Measurements from ENCODE around the gene FRY.
A peak's percentile ranks its signal among the peaks of the same experiment; 100 is the strongest.

FRY gene

DNA sequence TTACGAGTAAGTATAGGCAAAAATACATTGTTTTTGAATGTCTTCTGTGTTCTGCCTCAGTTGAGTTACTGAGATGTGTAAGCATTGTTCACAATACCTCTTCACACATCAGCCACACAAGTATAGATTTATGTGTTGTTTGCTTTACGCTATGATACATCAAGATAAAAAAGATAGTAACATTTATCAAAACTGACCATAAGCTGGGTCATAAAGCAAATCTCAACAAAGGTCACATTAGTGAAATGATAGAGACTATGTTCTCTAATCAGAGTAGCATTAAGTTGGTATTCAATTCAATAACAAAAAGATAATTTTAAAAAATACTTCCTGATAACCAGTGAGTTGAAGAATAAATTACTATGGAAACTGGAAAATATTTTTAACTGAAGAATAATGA, 156.1 kb downstream of the FRY start:
- DNase-seq, result no peak

- no peak for DNase-seq
Observed at GRCh38 chr13:32191452-32191998, 160.0 kb downstream of the FRY start.

DNA sequence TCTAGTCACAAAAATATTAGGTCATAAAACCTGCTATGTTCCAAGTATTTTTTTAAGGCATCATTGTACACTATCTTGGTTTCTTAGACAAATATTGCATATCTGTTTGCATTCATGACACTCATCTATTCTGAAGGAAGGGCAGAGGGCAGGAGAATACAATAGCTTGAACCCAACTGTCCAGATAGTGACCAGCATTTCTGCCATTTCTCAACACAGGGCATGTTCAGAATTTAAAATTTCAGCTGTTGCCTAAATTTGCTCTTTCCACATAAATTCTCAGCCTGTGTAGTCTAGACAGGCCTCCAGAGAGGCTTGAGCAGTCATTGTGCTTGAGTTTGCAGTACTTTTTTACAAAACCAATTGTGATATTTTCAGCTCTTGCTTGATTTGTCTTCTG, 164.1 kb downstream of the FRY start:
- no peak for DNase-seq

GRCh38 chr13:32199168-32199567, 167.6 kb downstream of the FRY start:
- DNase-seq, result no peak

DNA sequence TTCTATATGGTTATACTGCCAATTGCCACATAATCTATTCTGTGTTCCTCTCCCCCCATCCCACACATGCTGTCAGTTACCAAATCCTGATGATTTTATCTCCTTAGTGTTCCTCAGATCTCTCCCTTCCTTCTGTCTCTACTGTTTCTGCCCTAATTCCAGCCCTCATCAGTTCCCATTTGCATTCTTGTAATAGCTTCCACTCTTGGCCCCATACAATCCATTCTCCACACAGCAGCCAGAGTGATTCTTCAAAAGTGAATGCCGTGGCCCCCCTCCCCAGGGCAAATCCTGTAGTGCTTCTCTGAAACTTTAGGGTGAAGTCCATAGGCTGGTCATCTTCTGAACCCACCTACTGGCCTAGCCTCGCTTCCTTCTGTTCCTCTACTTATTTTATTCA, 169.2 kb downstream of the FRY start:
- no peak for DNase-seq

- DNase-seq, result no peak
Observed at GRCh38 chr13:32201809-32202208, 170.2 kb downstream of the FRY start.

DNA sequence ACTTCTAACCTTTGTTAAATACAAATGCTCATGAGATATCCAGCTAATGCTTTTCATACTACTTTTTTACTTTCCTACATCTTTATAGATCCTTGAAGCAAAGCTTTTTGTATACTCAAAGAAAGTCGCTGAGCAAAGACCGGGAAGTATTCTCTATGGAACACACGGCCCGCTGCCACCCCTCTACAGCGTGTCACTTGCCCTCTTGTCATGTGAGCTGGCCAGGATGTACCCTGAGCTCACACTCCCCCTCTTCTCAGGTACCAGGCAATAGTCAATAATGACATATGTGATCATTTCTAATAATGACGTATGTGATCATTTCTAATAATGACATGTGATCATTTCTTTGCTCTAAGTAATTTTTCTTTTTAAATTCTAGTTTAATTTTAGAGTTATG, 170.7 kb downstream of the FRY start:
- DNase-seq, result no peak

DNA sequence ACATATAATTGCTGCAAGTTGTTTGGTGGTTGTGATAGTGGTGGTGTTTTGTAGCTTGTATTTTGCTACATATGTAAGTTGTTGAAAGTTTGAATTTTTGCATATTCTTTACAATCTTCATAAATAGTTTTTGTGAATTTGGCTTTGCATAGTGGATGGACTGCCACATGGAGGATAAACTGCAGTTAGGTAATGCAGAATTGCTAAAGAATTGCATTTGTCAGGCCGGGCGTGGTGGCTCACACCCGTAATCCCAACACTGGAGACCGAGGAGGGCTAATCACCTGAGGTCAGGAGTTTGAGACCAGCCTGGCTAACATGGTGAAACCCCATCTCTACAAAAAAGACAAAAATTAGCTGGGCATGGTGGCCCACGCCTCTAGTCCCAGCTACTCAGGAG, 171.6 kb downstream of the FRY start:
- no peak for DNase-seq

GRCh38 chr13:32203736-32204135, 172.2 kb downstream of the FRY start:
- DNase-seq, result no peak

DNA sequence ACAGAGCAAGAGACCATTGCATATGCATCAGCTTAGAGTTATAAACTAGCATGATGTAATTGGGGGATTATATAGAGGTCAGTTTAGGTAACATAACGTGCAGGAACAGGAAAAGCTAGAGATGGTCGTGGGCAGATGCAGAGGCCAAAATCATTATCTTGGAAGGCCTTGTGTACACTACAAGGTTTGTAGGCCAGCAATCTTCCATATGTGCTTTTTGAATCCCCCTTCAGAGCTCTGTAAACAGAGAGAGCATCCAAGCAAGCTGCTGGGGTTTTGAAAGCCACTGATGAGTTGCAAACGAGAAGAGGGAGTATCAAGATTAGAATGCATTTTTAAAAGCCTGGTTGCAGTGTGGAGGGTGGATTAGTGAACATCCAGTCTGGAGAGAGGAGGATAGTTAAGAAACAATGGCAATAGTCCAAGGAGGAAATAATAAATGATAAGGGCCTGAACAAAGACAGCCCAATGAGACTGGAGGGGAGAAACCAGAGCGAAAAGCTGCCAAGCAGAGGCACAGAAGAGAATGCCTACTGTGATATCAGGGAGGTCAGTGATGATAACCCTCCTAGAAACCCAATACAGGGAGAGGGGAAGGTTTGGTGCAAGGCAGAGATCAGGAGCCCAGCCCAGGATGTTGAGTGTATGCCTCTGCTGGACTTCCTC, 174.0 kb downstream of the FRY start:
- no peak for DNase-seq

GRCh38 chr13:32206097-32206740, 174.6 kb downstream of the FRY start:
- no peak for DNase-seq

DNA sequence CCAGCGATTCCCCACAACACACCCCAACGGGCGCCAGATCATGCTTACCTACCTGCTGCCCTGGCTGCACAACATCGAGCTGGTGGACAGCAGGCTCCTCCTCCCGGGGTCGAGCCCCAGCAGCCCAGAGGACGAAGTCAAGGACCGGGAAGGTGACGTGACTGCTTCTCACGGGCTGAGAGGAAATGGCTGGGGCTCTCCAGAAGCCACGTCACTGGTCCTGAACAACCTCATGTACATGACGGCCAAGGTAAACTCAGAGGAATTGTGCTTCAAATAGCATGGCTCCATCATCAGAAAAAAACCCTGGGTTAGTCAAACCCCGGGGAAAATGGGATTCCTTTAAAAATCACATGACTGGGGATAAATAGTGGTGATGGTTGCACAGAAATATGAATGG, 177.3 kb downstream of the FRY start:
- DNase-seq, result no peak

- DNase-seq, result no peak
Observed at GRCh38 chr13:32209652-32210051, 178.1 kb downstream of the FRY start.

GRCh38 chr13:32210101-32210500, 178.5 kb downstream of the FRY start:
- DNase-seq, result no peak

DNA sequence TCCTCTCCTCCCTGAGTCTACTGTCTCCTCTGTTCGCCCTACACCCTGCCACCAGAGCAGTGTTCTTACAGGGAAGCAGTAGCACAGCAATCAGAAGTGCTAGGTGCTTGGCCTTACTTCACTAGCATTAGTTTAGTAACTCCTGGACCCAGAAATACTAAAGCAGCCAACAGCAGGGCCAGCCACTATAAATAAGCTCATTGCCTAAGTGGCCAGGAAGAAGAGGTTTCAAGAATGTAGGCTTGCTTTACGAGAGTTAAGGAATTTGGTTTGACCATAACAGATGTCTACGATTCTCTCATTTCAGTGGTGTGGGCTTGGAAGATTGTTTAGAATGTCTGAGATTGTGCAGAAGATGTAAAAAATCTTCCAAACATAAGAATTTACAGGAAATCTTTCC, 180.2 kb downstream of the FRY start:
- no peak for DNase-seq

GRCh38 chr13:32212421-32212820, 180.8 kb downstream of the FRY start:
- DNase-seq, result no peak

GRCh38 chr13:32213626-32214025, 182.1 kb downstream of the FRY start:
- DNase-seq, result no peak

GRCh38 chr13:32214071-32214470, 182.5 kb downstream of the FRY start:
- no peak for DNase-seq

- DNase-seq, result no peak
Observed at GRCh38 chr13:32216281-32216680, 184.7 kb downstream of the FRY start.

DNA sequence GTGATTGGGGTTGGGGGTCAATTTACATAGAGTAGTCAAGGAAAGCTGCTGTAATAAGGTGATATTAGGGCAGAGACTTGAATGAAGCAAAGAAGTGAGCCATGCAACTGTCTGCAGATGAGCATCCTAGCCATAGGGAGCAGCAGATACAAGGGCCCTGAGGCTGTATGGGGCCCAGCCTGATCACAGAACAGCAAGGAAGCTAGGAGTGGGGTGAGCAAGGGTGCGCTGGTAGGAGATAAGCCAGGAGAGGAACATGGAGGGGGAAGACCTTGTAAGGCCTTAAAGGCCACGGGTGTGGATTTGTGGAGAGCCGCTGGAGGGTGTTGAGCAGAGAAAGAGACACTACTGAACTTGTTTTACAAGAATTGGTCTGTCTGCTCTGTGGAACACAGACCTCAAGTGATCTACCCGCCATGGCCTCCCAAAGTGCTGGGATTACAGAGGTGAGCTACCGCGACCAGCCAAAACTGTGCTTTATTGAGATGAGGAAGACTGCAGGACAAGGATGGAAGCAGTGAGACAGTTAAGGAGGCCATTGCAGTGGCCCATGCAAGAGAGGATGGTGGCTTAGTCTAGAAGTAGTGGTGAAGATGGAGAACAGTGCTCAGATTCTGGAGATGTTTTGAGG, 190.6 kb downstream of the FRY start:
- DNase-seq, result no peak

DNA sequence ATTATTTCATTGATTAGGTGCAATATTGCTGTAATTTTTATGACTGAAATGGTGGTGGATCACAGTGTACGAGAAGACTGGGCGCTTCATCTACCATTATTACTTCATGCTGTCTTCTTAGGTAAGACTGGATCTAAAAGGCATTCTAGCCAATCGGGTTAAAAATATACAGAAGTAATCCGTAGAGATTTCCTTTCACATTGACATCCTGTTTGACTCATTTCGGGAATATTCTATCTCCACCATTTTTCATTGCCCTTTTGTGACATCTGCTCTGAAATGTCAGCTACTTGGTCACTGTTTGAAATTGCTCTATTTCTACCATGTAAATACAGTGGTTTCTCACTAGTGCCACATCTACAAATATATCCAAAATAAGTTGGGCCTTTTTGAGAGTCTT, 193.3 kb downstream of the FRY start:
- DNase-seq, result no peak

DNA sequence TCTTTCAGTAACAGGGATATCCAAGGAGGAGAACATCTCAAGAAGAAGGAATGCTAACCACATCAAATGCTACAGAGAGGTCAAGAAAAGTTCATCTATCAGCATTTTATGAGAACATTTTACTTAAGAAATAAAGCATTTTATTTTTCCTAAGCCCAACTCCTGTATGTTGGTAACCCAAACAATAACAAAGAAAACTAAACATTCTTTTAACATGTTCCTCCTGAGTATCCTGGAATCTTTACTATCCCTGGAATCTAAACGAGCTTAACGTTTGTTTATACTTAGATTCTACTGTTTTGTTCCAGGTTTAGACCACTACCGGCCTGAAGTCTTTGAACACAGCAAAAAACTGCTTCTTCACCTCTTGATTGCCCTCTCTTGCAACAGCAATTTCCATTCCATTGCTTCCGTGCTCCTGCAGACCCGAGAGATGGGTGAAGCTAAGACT, 193.9 kb downstream of the FRY start:
- DNase-seq, result no peak

- peak; percentile 95 for DNase-seq
Observed at GRCh38 chr13:32228330-32229041, 196.9 kb downstream of the FRY start.

DNA sequence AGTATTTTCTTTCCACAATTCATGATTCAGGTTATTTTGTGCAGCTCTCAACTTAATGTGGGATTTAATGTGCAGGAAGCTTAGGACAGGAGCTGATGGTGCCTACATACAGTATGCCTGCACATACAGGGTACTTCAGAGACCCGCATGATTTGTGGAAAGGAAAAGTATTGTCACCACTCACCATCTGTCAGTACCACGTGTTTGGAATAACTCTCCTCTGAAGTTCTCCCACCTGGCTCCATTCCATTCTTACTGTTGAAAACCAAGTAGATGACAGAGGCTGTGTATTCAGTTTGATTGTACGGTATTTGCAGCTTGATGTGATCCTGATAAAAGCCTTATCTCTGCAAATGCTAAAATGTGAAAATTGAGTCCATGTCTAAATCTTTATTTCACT, 197.9 kb downstream of the FRY start:
- DNase-seq, result peak; percentile 84
